Measurements from ENCODE around the gene CYB5B. TPM values are rescaled to one million over a fixed set of nuclear protein-coding genes. Genes with fewer than 3 reads are reported as not detected.

CYB5B gene
- total and polyA plus RNA-seq, 4 donors: 38.7 to 86.3 (median 45.8) TPM

GRCh38 chr16:69395859-69396186, 28.6 kb upstream of the CYB5B start:
- DNase-seq (ENCODE audit: low spot score): no peak
- Histone ChIP-seq H3K4me3 (ENCODE audit: low read depth in 1 of 3, low read length in 3 of 3) (no peak overlapping the region), H3K27me3 (ENCODE audit: control insufficient read depth in 4 of 4, insufficient read depth in 4 of 4, low read length in 3 of 4) (no peaks in the 10 kb centered on the region), H3K4me1 (ENCODE audit: control insufficient read depth in 4 of 4, insufficient read depth in 4 of 4, low read length in 3 of 4) (peaks cover 4 to 27% (median 17%) of the 10 kb centered on the region in 4 donors), H3K9ac (ENCODE audit: low read depth in 1 of 2, low read length in 2 of 2) (peak overlapping the region; percentile 17 to 86), H3K9me3 (ENCODE audit: control insufficient read depth in 4 of 4, low read length in 3 of 4) (no peaks in the 10 kb centered on the region), H3K27ac (ENCODE audit: low read depth in 1 of 2, low read length in 2 of 2) (peak overlapping the region; percentile 88 to 93), H3K36me3 (ENCODE audit: control insufficient read depth in 4 of 4, insufficient read depth in 3 of 4, low read depth in 1 of 4, low read length in 3 of 4) (no peaks in the 10 kb centered on the region)
- TF ChIP-seq TAF1 (conservative IDR thresholded peaks at IDR 0.05) (no peak), FOXA1 (IDR thresholded peaks at IDR 0.05) (no peak), MAX (IDR thresholded peaks at IDR 0.05) (no peak), NR2F2 (IDR thresholded peaks at IDR 0.05) (no peak), ZBTB33 (IDR thresholded peaks at IDR 0.05) (no peak), RXRA (IDR thresholded peaks at IDR 0.05) (no peak), GABPA (IDR thresholded peaks at IDR 0.05 in 1 of 2, conservative IDR thresholded peaks at IDR 0.05 in 1 of 2) (no peak), HNF4G (IDR thresholded peaks at IDR 0.05) (no peak), HNF4A (conservative IDR thresholded peaks at IDR 0.05) (no peak), YY1 (IDR thresholded peaks at IDR 0.05) (no peak), REST (IDR thresholded peaks at IDR 0.05) (no peak), JUND (IDR thresholded peaks at IDR 0.05) (no peak), CTCF (IDR thresholded peaks at IDR 0.05; ENCODE audit: low read depth, low read length, missing input control) (no peak)

GRCh38 chr16:69396187-69397061, 28.0 kb upstream of the CYB5B start:
- H3K9ac ChIP-seq (ENCODE audit: low read depth in 1 of 2, low read length in 2 of 2): peak overlapping the region in 1 of 2 donors; percentile 86
- H3K27me3 ChIP-seq (ENCODE audit: control insufficient read depth in 4 of 4, insufficient read depth in 4 of 4, low read length in 3 of 4): no peaks in the 10 kb centered on the region
- H3K9me3 ChIP-seq (ENCODE audit: control insufficient read depth in 4 of 4, low read length in 3 of 4): no peaks in the 10 kb centered on the region
- H3K4me3 ChIP-seq (ENCODE audit: low read depth in 1 of 3, low read length in 3 of 3): peak overlapping the region in 2 of 3 donors; percentile 27 to 33
- H3K4me1 ChIP-seq (ENCODE audit: control insufficient read depth in 4 of 4, insufficient read depth in 4 of 4, low read length in 3 of 4): peaks cover 4 to 27% (median 17%) of the 10 kb centered on the region in 4 donors
- peak overlapping the region; percentile 88 to 93 for H3K27ac ChIP-seq (ENCODE audit: low read depth in 1 of 2, low read length in 2 of 2)
- WGBS: 11% methylated on average over 13 of the region's 13 CpGs
- no peaks in the 10 kb centered on the region for H3K36me3 ChIP-seq (ENCODE audit: control insufficient read depth in 4 of 4, insufficient read depth in 3 of 4, low read depth in 1 of 4, low read length in 3 of 4)
- DNase-seq (ENCODE audit: low spot score): peak; percentile 81
- TF ChIP-seq HNF4A (conservative IDR thresholded peaks at IDR 0.05): peak; percentile 82 to 87
- peak; percentile 73 to 85 for TF ChIP-seq RXRA (IDR thresholded peaks at IDR 0.05)
- peak; percentile 49 for TF ChIP-seq HNF4G (IDR thresholded peaks at IDR 0.05)
- peak; percentile 82 to 84 for TF ChIP-seq RAD21 (IDR thresholded peaks at IDR 0.05)
- TF ChIP-seq GABPA (IDR thresholded peaks at IDR 0.05 in 1 of 2, conservative IDR thresholded peaks at IDR 0.05 in 1 of 2): peak in 1 of 2 donors; percentile 59
- peak; percentile 95 for TF ChIP-seq ATF3 (IDR thresholded peaks at IDR 0.05)
- peak; percentile 13 to 61 for TF ChIP-seq EGR1 (IDR thresholded peaks at IDR 0.05; ENCODE audit: low read depth in 2 of 2)
- peak; percentile 45 for TF ChIP-seq NR2F2 (IDR thresholded peaks at IDR 0.05)
- peak; percentile 92 for TF ChIP-seq ZBTB33 (IDR thresholded peaks at IDR 0.05)
- TF ChIP-seq REST (IDR thresholded peaks at IDR 0.05): peak; percentile 82

Measured in liver (tissue), 9 donors.